Calu3 (cell line): ENCODE results near the gene SUMF1. TPM values are rescaled to one million over a fixed set of nuclear protein-coding genes. Genes with fewer than 3 reads are reported as not detected.

Experiments
- BruUV-seq: library from RNA; stranded (reverse); fragments of 400-500 nt; replicated peaks from 2 replicates; lab custom pipeline; 2021; lab: Mats Ljungman, UMichigan
- CTCF ChIA-PET: fragments of 300-600 bp; sonication (Branson Sonifier 250); formaldehyde crosslinking; loops from one replicate; lab custom pipeline; 2022; ENCODE audit warnings: antibody characterized with exemption; lab: Charles Lee
- DNase-seq: peaks from one replicate; pipeline ENCODE4 v3.0.0; 2022
- H3K27ac Mint-ChIP-seq: one replicate; pipeline ENCODE4 v1.8.0; 2022; ENCODE audit warnings: mixed read lengths; ENCODE audit not compliant: unreplicated experiment
- H3K27me3 Mint-ChIP-seq: one replicate; pipeline ENCODE4 v1.8.0; 2022; ENCODE audit warnings: mixed read lengths; ENCODE audit not compliant: unreplicated experiment
- H3K36me3 Mint-ChIP-seq: one replicate; pipeline ENCODE4 v1.8.0; 2022; ENCODE audit warnings: mild to moderate bottlenecking, moderate library complexity, mixed read lengths; ENCODE audit not compliant: insufficient read depth, unreplicated experiment
- H3K4me1 Mint-ChIP-seq: one replicate; pipeline ENCODE4 v1.8.0; 2022; ENCODE audit warnings: mild to moderate bottlenecking, low read depth, mixed read lengths; ENCODE audit not compliant: unreplicated experiment
- H3K4me3 Mint-ChIP-seq: one replicate; pipeline ENCODE4 v1.8.0; 2022; ENCODE audit warnings: mild to moderate bottlenecking, low read depth, moderate library complexity, mixed read lengths; ENCODE audit not compliant: unreplicated experiment
- H3K9me3 Mint-ChIP-seq: one replicate; pipeline ENCODE4 v1.8.0; 2022; ENCODE audit warnings: low read depth, mixed read lengths; ENCODE audit not compliant: unreplicated experiment
- intact Hi-C: fragments of 100-400 bp; cut with micrococcal nuclease; formaldehyde crosslinking; loops from one replicate; pipeline ENCODE4 v1.10.0; 2022; ENCODE audit not compliant: unreplicated experiment
- total RNA-seq: library from RNA; stranded (reverse); gene quantifications from 2 replicates; pipeline ENCODE4 v1.2.3, GENCODE V29; 2022
- TF ChIP-seq, protein P1 (sequence below): fragments of 200-600 bp; IDR thresholded peaks from one replicate; pipeline ENCODE4 v1.8.0; 2022; ENCODE audit warnings: antibody characterized with exemption; ENCODE audit not compliant: unreplicated experiment

Gene SUMF1
- total RNA-seq, 1 experiment from 2014 or later = 31.8 TPM

DNA sequence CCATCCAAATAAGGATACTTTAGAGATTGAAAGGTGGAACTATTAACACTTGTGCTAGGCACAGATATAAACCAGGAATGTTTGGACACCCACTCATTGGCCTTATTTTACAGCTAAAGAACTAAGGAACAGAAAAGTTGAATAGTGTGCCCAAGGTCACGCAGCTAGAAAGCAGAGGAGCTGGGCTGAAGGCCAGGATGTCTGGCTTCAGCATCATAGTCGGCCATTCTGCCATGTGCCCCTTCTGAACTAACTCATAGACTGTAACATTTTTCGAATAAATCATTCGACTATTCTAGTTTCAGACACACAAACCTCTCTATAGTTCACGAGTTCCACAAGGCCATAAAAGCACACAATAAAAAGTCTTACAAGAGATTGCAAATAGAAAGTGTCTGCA is 71.1 kb downstream of the SUMF1 start:
- Mint-ChIP-seq H3K36me3 (no peaks in the 10 kb centered on the region), H3K4me3 (no peak overlapping the region), H3K27ac (no peak overlapping the region), H3K27me3 (no peaks in the 10 kb centered on the region), H3K9me3 (no peaks in the 10 kb centered on the region), H3K4me1 (no peaks in the 10 kb centered on the region)
- DNase-seq = no peak
- intact Hi-C loops = no loop called here
- BruUV-seq = no TSS peak
- TF ChIP-seq, protein P1, sequence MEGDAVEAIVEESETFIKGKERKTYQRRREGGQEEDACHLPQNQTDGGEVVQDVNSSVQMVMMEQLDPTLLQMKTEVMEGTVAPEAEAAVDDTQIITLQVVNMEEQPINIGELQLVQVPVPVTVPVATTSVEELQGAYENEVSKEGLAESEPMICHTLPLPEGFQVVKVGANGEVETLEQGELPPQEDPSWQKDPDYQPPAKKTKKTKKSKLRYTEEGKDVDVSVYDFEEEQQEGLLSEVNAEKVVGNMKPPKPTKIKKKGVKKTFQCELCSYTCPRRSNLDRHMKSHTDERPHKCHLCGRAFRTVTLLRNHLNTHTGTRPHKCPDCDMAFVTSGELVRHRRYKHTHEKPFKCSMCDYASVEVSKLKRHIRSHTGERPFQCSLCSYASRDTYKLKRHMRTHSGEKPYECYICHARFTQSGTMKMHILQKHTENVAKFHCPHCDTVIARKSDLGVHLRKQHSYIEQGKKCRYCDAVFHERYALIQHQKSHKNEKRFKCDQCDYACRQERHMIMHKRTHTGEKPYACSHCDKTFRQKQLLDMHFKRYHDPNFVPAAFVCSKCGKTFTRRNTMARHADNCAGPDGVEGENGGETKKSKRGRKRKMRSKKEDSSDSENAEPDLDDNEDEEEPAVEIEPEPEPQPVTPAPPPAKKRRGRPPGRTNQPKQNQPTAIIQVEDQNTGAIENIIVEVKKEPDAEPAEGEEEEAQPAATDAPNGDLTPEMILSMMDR = no peak
- CTCF ChIA-PET = no interaction called here

DNA sequence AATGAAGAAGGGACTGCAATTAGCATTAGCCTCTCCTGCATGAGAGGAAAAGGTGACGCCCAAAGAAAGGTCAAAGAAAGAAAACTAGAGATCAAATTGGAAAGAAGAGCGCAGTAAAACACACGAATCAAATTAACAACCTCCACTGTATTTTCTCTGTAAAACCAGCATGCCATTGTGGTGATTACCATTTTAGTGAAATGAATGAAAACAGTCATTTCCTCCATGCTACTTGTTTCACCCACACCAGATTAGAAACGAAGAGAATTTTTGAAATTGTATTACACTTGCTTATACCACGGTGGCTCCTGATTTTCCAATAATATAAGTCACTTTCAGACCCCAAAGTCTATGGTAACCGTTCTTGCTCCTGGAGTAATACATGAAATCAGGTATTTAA is 71.6 kb downstream of the SUMF1 start:
- no TSS peak for BruUV-seq
- CTCF ChIA-PET = no interaction called here
- TF ChIP-seq, protein P1 = no peak
- DNase-seq = no peak
- intact Hi-C loops = no loop called here
- Mint-ChIP-seq H3K27me3 (no peaks in the 10 kb centered on the region), H3K4me3 (no peak overlapping the region), H3K36me3 (no peaks in the 10 kb centered on the region), H3K27ac (no peak overlapping the region), H3K9me3 (no peaks in the 10 kb centered on the region), H3K4me1 (no peaks in the 10 kb centered on the region)

DNA sequence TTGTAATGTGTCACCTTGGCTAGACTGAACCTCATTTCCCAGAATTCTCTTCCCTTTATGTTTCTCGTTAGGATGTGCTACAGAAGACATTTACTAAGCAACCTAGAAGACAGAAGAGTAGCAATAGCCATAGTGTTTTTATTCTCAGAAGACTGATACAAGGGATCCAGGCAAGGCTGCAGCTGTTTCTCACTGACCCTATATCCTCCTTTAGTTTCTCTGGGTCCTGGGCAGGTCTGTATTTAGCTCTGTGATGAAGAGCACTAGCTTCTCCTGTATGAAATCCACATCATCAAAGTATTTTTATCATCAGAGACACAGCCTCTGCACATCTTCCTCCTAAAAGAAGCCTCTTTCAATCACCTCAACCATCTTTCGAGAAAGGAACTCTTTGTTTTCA is 72.5 kb downstream of the SUMF1 start:
- TF ChIP-seq, protein P1 = no peak
- Mint-ChIP-seq H3K4me1 (no peaks in the 10 kb centered on the region), H3K4me3 (no peak overlapping the region), H3K27ac (no peak overlapping the region), H3K9me3 (no peaks in the 10 kb centered on the region), H3K36me3 (no peaks in the 10 kb centered on the region), H3K27me3 (no peaks in the 10 kb centered on the region)
- intact Hi-C loops = no loop called here
- BruUV-seq = no TSS peak
- CTCF ChIA-PET = no interaction called here
- no peak for DNase-seq

DNA sequence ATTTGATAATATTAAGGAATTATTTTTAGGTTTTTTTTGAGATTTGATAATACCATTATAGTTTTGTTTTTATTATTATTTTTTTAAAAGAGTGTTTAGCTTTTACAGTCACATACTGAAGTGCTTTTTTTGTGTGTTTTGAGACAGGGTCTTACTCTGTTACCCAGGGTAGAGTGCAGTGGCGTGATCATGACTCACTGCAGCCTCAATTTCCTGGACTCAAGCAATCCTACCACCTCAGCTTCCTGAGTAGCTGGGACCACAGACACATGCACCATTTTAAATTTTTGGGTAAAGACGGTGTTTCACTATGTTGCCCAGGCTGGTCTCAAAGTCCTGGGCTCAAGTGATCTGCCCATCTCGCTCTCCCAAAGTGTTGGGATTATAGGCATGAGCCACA is 73.0 kb downstream of the SUMF1 start:
- TF ChIP-seq, protein P1 = no peak
- no TSS peak for BruUV-seq
- no peaks in the 10 kb centered on the region for H3K27me3 Mint-ChIP-seq
- H3K27ac Mint-ChIP-seq = no peak overlapping the region
- CTCF ChIA-PET = no interaction called here
- H3K4me1 Mint-ChIP-seq = no peaks in the 10 kb centered on the region
- no peaks in the 10 kb centered on the region for H3K36me3 Mint-ChIP-seq
- intact Hi-C loops = no loop called here
- DNase-seq = no peak
- no peak overlapping the region for H3K4me3 Mint-ChIP-seq
- H3K9me3 Mint-ChIP-seq = no peaks in the 10 kb centered on the region
